Measurements from ENCODE around the gene GP1BB.
"Not testable (repeated sequence)": the region's sequence is repeated elsewhere in the genome, so short reads cannot be mapped to it uniquely, and the experiment has no call there.

Gene GP1BB

GRCh38 chr22:19726064-19726788 lies 2.9 kb downstream of the GP1BB start:
- not testable (repeated sequence) for DNase-seq (ENCODE audit: low read depth, low spot score)

GRCh38 chr22:19727310-19728150 lies 4.2 kb downstream of the GP1BB start:
- no peak for DNase-seq (ENCODE audit: low read depth, low spot score)

DNA sequence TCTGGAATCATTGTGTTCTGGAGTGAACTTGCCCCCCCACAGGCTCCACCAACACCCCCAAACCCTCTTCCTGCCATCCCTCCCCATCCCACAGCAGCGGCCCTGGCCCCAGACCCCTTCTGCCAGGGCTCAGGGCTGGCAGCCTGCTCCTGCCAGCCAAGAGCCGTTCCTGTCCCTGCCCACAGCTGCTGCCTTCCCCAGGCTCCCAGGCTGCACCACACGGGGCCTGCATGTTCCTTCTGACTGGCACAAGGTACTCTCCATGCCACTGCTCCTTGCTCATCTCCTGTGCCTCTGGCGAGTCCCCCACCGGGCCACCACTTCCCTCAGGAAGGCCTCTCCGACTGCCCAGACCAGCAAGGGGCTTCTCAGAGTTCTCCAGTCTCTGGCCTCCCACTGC lies 4.9 kb downstream of the GP1BB start:
- DNase-seq (ENCODE audit: low read depth, low spot score), result no peak

GRCh38 chr22:19728836-19729235 lies 5.5 kb downstream of the GP1BB start:
- DNase-seq (ENCODE audit: low read depth, low spot score), result no peak

DNA sequence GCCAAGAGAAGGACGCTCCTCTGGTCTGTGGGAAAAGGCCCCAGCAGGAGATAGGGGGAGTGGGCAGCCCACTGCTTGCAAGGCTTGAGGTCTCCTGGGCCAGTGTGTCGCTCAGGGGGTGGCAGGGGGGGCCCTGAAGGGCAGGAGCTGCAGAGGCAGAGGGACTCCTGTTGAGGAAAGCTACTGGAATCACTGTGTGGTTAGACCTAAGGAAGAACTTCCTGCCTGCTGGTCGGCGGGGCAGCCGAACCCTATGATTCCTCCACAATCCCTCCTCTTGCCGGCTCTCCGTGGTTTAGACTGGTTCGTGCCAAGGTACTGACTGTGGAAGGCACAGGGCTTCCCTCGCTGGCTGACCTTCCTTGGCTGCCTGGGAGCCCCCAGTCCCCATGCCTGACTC lies 6.2 kb downstream of the GP1BB start:
- DNase-seq (ENCODE audit: low read depth, low spot score), result no peak

GRCh38 chr22:19730198-19730597 lies 6.9 kb downstream of the GP1BB start:
- no peak for DNase-seq (ENCODE audit: low read depth, low spot score)

GRCh38 chr22:19730655-19731360 lies 7.5 kb downstream of the GP1BB start:
- DNase-seq (ENCODE audit: low read depth, low spot score), result peak; percentile 65

- DNase-seq (ENCODE audit: low read depth, low spot score), result no peak
These were observed 8.2 kb downstream of the GP1BB start for GRCh38 chr22:19731361-19732135.

- DNase-seq (ENCODE audit: low read depth, low spot score), result no peak
These were observed 9.2 kb downstream of the GP1BB start for GRCh38 chr22:19732403-19733113.

GRCh38 chr22:19733755-19734154 lies 10.4 kb downstream of the GP1BB start:
- DNase-seq (ENCODE audit: low read depth, low spot score), result no peak

GRCh38 chr22:19734163-19734562 lies 10.8 kb downstream of the GP1BB start:
- no peak for DNase-seq (ENCODE audit: low read depth, low spot score)

GRCh38 chr22:19734837-19735382 lies 11.6 kb downstream of the GP1BB start:
- DNase-seq (ENCODE audit: low read depth, low spot score), result no peak

DNA sequence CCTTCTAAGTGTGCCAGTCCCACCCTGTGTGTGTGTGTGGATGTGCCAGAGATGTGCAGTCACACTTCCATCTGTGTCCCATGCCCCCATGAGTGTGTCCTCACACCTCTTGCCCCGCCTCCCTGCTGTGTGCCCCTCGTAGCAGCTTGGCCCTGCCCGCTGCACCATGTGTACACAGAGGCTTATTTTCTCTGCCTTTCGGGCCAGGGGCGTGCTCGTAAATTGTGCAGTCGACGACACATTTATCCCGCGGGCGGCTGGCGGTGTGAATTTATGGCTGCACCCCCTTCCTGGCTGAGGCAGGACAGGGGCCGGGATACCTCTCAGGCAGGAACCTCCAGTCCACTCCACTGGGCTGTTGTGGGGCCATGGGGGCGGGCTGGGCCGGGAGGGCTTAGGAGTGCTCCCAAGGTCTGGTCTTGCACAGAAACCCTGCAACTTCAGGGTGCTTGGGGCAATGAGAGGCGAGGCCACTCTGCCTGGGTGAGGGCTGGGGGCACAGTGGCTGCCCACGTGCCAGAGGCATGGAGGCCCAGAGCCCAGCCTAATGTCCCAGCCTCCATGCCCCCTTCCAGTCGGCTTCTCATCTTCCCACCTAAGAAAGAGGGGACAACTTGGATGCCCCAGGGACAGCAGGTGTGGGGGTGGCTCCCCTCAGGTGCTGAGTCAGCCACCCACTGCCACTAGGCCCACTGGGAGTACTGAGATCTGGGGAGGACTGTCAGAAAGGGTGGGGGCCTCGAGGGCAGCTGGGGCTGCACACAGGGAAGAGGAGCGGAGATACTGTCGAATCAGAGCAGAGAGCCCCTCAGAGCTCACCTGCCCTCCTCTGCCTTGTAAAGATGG lies 12.5 kb downstream of the GP1BB start:
- DNase-seq (ENCODE audit: low read depth, low spot score), result no peak

DNA sequence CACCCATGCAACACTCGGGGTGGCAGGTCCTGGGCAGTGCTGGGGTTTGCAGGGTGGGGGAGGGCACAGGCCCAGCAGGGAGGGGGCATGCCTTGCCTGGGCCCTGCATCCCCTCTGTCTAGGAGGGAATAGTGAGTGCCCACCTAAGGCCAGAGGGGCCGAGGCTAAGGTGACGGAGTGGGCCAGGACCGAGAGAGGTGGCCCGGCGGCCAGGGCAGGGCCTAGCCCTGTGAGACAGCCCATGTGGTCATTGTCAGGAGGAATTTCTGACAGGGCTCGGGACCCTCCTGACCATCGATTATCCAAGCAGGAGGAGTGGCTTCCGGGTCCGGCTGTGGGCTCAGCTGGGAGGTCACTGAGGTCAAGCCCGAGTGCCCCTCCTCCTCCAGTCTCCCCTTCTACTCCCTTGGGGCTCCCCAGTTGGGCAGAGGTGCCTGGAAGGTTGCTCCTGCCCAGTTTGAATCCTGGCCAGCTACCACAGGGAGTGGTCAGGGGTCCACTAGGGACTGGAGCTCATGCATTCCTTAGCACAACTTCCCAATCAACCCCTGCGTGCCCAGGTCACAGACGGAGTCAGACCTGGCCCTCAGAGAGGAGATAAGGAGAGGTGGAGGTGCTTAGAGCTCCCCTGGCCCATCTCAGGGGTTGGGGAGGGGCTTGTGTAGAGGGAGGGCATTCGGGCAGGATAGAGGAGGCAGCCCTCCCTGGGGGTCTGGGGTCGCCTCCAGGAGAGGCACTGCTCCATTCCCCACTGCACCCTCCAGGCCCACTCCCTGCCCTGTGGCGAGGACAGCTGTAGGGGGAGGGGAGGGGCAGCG lies 14.7 kb downstream of the GP1BB start:
- no peak for DNase-seq (ENCODE audit: low read depth, low spot score)

DNA sequence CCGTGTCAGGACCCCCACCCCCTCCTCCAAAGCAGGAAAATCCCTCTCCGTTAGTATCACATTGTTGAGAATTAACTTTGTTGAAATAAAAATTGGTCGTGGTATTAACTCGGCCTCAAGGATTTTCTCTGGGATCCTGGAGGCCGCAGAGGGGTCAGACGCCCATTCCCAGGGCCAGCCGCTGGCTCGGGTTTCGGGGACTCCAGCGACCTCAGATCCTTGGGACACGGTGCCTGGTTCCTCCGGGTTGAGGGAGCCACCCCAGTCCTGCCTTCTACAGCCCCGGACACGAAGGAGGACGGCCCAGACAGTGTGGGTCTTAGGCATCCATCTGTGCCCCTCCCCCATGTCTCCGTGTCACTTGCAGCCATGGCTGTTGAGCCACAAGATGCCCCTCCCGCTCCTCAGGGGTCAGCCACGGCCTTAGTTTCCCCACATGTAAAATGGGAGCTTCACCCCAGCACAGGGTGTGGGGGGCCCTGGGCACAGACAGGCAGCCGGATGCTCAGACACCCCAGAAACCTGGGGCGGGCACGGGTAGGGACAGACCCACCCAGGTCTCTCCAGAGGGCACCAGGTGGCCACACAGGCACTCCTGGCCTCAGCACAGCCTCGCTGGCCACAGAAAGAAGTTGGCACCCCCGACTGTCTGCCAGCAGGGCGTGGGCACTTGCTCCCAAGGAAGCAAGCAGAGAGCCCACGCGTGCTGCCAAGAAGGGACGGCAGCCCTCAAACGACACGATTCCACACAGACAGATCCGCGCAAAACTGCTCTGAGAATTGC lies 15.5 kb downstream of the GP1BB start:
- no peak for DNase-seq (ENCODE audit: low read depth, low spot score)

- DNase-seq (ENCODE audit: low read depth, low spot score), result no peak
These were observed 16.1 kb downstream of the GP1BB start for GRCh38 chr22:19739448-19739895.

- no peak for DNase-seq (ENCODE audit: low read depth, low spot score)
These were observed 16.6 kb downstream of the GP1BB start for GRCh38 chr22:19739911-19740449.

GRCh38 chr22:19740586-19740985 lies 17.2 kb downstream of the GP1BB start:
- DNase-seq (ENCODE audit: low read depth, low spot score), result no peak
